ENCODE results near the gene PECR.
A peak's percentile ranks its signal among the peaks of the same experiment; 100 is the strongest.
"Not testable (repeated sequence)": the region's sequence is repeated elsewhere in the genome, so short reads cannot be mapped to it uniquely, and the experiment has no call there.

The PECR gene

GRCh38 chr2:216023055-216023648 lies 58.5 kb downstream of the PECR start:
- DNase-seq = peak; percentile 11

- no peak for DNase-seq
Measured at GRCh38 chr2:216021768-216022565, 59.6 kb downstream of the PECR start.

- no peak for DNase-seq
Measured at GRCh38 chr2:216018709-216019108, 62.9 kb downstream of the PECR start.

- DNase-seq = peak; percentile 39
Measured at GRCh38 chr2:216017365-216017764, 64.2 kb downstream of the PECR start.

GRCh38 chr2:216016581-216016980 lies 65.0 kb downstream of the PECR start:
- DNase-seq = no peak

- peak; percentile 61 for DNase-seq
Measured at GRCh38 chr2:216015722-216016464, 65.7 kb downstream of the PECR start.

GRCh38 chr2:216014986-216015385 lies 66.6 kb downstream of the PECR start:
- DNase-seq = no peak

- DNase-seq = no peak
Measured at GRCh38 chr2:216014006-216014405, 67.6 kb downstream of the PECR start.

- DNase-seq = peak; percentile 81
Measured at GRCh38 chr2:216013080-216013909, 68.3 kb downstream of the PECR start, which contains the start of gene MREG. Gene MREG (minus strand): TSS chr2:216013551. CDS start chr2:216013327, 224 bp downstream.

- no peak for DNase-seq
Measured at GRCh38 chr2:216012830-216013079, 68.9 kb downstream of the PECR start.

- DNase-seq = no peak
Measured at GRCh38 chr2:216012133-216012829, 69.3 kb downstream of the PECR start.

- DNase-seq = not testable (repeated sequence)
Measured at GRCh38 chr2:216009215-216009614, 72.4 kb downstream of the PECR start.

- DNase-seq = no peak
Measured at GRCh38 chr2:216008387-216008786, 73.2 kb downstream of the PECR start.

GRCh38 chr2:216006164-216006663 lies 75.4 kb downstream of the PECR start:
- DNase-seq = peak; percentile 22

GRCh38 chr2:216004697-216005283 lies 76.8 kb downstream of the PECR start:
- DNase-seq = no peak

GRCh38 chr2:216003876-216004696 lies 77.5 kb downstream of the PECR start:
- DNase-seq = no peak

GRCh38 chr2:216002693-216003092 lies 78.9 kb downstream of the PECR start:
- no peak for DNase-seq

- DNase-seq = no peak
Measured at GRCh38 chr2:216002101-216002678, 79.4 kb downstream of the PECR start.

- DNase-seq = no peak
Measured at GRCh38 chr2:216001216-216002100, 80.2 kb downstream of the PECR start.

Data from CD4-positive, alpha-beta T cell treated with Interferon gamma for 1 hour (primary cell).